Glutamatergic neuron (in vitro differentiated cells): Measurements from ENCODE around the gene EFCAB7. TPM values are rescaled to one million over a fixed set of nuclear protein-coding genes. Genes with fewer than 3 reads are reported as not detected.

Experiments
- DNase-seq: peaks from one replicate; pipeline ENCODE4 v3.0.0; 2022
- H3K27ac Mint-ChIP-seq: one replicate; pipeline ENCODE4 v1.8.0; 2020; ENCODE audit warnings: mild to moderate bottlenecking, mixed read lengths, inconsistent platforms; ENCODE audit not compliant: unreplicated experiment
- H3K27me3 Mint-ChIP-seq: one replicate; pipeline ENCODE4 v1.8.0; 2020; ENCODE audit warnings: mild to moderate bottlenecking, moderate library complexity, mixed read lengths, inconsistent platforms; ENCODE audit not compliant: unreplicated experiment
- H3K36me3 Mint-ChIP-seq: one replicate; pipeline ENCODE4 v1.8.0; 2020; ENCODE audit warnings: mild to moderate bottlenecking, mixed read lengths, inconsistent platforms; ENCODE audit not compliant: unreplicated experiment
- H3K4me1 Mint-ChIP-seq: one replicate; pipeline ENCODE4 v1.8.0; 2020; ENCODE audit warnings: mild to moderate bottlenecking, low read depth, mixed read lengths, inconsistent platforms; ENCODE audit not compliant: unreplicated experiment
- H3K4me3 Mint-ChIP-seq: one replicate; pipeline ENCODE4 v1.8.0; 2020; ENCODE audit warnings: mild to moderate bottlenecking, mixed read lengths, inconsistent platforms; ENCODE audit not compliant: unreplicated experiment
- H3K9me3 Mint-ChIP-seq: one replicate; pipeline ENCODE4 v1.8.0; 2020; ENCODE audit warnings: mild to moderate bottlenecking, moderate library complexity, mixed read lengths, inconsistent platforms; ENCODE audit not compliant: unreplicated experiment
- CTCF ChIP-seq: fragments of 200-600 bp; sonication (generic); IDR thresholded peaks from one replicate; pipeline ENCODE4 v1.5.0; 2021; ENCODE audit not compliant: partially characterized antibody, unreplicated experiment
- total RNA-seq: library from RNA; stranded (reverse); fragmentation: NEBNext Ultra II Directional; extraction: Animal tissue kit (Norgen Biotek cat#: 25700); gene quantifications from one replicate; pipeline ENCODE4 v1.2.1, GENCODE V29; 2021; ENCODE audit not compliant: unreplicated experiment

Gene EFCAB7
- total RNA-seq, 1 donor from 2014 or later, result 6.6 TPM

DNA sequence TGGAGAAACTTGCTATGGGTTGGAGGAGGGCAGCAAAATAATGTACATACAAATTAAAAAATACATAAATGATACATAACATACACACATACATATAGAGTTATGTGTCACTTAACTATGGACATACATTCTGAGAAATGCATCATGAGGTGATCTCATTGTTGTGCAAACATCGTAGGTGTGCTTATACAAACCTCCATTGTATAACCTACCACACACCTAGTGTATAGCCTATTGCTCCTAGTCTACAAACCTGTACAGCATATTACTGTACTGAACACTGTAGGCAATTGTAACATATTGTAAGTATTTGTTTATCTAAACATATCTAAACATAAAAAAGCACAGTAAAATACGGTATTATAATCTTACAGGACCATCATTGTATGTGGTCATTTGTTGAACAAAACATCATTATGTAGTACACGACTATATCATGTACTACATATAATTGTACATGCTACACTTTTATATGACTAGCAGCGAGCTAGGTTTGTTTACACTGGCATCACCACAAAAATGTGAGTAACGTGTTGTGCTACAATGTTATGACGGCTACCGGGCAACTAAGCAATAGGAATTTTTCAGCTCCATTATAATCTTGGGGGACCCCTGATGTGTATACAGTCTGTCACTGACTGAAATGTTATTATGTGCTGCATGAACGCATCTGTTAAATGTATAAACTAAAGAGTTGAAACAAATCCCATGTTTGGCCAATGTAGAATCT, 35.8 kb upstream of the EFCAB7 start:
- no peak for TF ChIP-seq CTCF
- no peaks in the 10 kb centered on the region for H3K4me1 Mint-ChIP-seq
- no peak overlapping the region for H3K27ac Mint-ChIP-seq
- no peak for DNase-seq
- no peak overlapping the region for H3K4me3 Mint-ChIP-seq
- peaks cover 1% of the 10 kb centered on the region for H3K27me3 Mint-ChIP-seq
- H3K9me3 Mint-ChIP-seq, result peaks cover 2% of the 10 kb centered on the region
- H3K36me3 Mint-ChIP-seq, result no peaks in the 10 kb centered on the region

- H3K4me3 Mint-ChIP-seq, result no peak overlapping the region
Measured at GRCh38 chr1:63497577-63497976, 25.7 kb upstream of the EFCAB7 start.

DNA sequence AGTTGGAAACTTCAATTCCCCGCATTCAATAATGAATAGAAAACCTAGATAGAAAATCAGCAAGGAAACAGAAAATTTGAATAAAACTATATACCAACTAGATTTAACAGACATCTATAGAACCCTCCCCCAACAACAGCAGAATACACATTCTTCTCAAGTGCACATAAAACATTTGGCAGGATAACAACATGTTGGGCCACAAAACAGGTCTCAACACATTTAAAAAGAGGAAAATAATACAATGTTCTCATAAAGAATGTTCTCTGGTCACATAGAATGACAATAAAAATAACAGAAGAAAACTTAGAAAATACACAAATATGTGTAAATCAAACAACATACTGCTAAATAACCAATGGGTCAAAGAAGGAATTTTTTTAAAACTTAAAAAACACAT, 25.2 kb upstream of the EFCAB7 start:
- Mint-ChIP-seq H3K27ac (no peak overlapping the region), H3K9me3 (no peaks in the 10 kb centered on the region), H3K4me3 (no peak overlapping the region), H3K36me3 (no peaks in the 10 kb centered on the region), H3K4me1 (no peaks in the 10 kb centered on the region), H3K27me3 (no peaks in the 10 kb centered on the region)
- DNase-seq, result no peak
- TF ChIP-seq CTCF, result no peak

More at GRCh38 chr1:63497577-63497976, 25.7 kb upstream of the EFCAB7 start:
- Mint-ChIP-seq H3K36me3 (no peaks in the 10 kb centered on the region), H3K27me3 (no peaks in the 10 kb centered on the region), H3K4me1 (no peaks in the 10 kb centered on the region), H3K9me3 (no peaks in the 10 kb centered on the region), H3K27ac (no peak overlapping the region)
- no peak for DNase-seq
- no peak for TF ChIP-seq CTCF

DNA sequence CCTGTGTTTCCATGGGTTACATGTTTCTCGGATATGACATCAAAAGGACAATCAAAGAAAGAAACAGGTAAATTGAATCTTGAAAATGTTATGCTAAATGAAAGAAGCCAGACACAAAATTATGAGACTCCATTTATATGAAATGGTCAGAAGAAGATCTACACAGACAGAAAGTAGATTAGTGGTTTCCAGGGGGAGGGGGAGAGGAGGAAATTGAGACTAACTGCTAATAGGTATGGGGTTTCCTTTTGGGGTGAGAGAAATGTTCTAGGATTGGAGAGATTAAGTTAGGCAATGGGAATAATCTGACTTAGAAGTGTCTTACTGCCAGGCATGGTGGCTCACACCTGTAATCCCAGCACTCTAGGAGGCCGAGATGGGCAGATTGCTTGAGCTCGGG, 22.1 kb upstream of the EFCAB7 start:
- Mint-ChIP-seq H3K9me3 (no peaks in the 10 kb centered on the region), H3K4me1 (no peaks in the 10 kb centered on the region), H3K27ac (no peak overlapping the region), H3K36me3 (no peaks in the 10 kb centered on the region), H3K27me3 (no peaks in the 10 kb centered on the region), H3K4me3 (no peak overlapping the region)
- DNase-seq, result no peak
- TF ChIP-seq CTCF, result no peak

DNA sequence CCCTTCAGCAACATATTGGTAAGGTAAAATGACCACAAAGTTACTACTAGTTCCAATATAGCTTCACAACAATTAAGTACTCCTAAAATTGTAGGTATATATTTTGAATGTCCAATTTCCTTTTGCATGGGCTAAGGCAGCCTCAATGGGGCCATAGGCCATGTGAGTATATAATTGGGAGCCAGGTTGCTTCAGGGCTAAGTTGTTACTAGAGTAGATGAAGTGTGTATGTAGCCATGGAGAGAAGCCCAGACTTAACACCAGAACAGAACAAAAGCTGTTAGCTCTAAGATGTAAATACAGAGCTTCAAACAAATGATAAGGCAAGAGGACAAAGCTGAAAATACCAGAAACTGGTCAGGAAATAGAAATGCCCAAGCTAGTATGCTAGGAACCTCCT, 16.5 kb upstream of the EFCAB7 start:
- no peaks in the 10 kb centered on the region for H3K36me3 Mint-ChIP-seq

More for the DNA sequence above, 16.5 kb upstream of the EFCAB7 start:
- no peak for DNase-seq
- H3K27me3 Mint-ChIP-seq, result no peaks in the 10 kb centered on the region
- no peak for TF ChIP-seq CTCF
- H3K9me3 Mint-ChIP-seq, result no peaks in the 10 kb centered on the region
- no peak overlapping the region for H3K27ac Mint-ChIP-seq
- H3K4me3 Mint-ChIP-seq, result no peak overlapping the region
- no peaks in the 10 kb centered on the region for H3K4me1 Mint-ChIP-seq
